A549 (cell line): ENCODE results near the gene DLX1. TPM values are rescaled to one million over a fixed set of nuclear protein-coding genes. Genes with fewer than 3 reads are reported as not detected.

Source experiments
- ATAC-seq, 2 experiments: fragments of 200-7000 bp in 1 of 2; fragments of >200 bp in 1 of 2; cut with Nextera tagmentation in 1 of 2; cut with Tn5 transposase in 1 of 2; 3 replicates each; pipeline versions ENCODE4 v1.8.0 to v1.9.1; 2018 to 2020; ENCODE audit warnings: mild to moderate bottlenecking in 1 of 2, moderate library complexity in 1 of 2
- CTCF ChIA-PET: fragments of 300-600 bp; sonication (Branson Sonifier 250); formaldehyde crosslinking; extraction: SDS; loops from one replicate; lab custom pipeline; 2021; ENCODE audit warnings: antibody characterized with exemption, inconsistent platforms; lab: Yijun Ruan, JAX
- POLR2A ChIA-PET: fragments of 350-600 bp; formaldehyde crosslinking; extraction: SDS; loops from one replicate; lab custom pipeline; 2021; ENCODE audit warnings: antibody characterized with exemption, inconsistent platforms; lab: Yijun Ruan, JAX
- DNase-seq, 2 experiments: peaks; one replicate each; pipeline versions ENCODE4 v3.0.0 to v3.0.0-alpha.2; 2011 to 2016; ENCODE audit warnings: low read depth in 1 of 2, low spot score in 1 of 2
- FAIRE-seq: peaks from 2 replicates; lab custom pipeline; 2011; peaks lifted over from hg19 to GRCh38; lab: Jason Lieb, UNC
- H3K27ac ChIP-seq, 2 experiments: fragments of >200 bp; sonication (Bioruptor Twin); formaldehyde crosslinking; 3 replicates each; pipeline ENCODE4 v1.5.1; 2016 to 2017
- H3K4me1 ChIP-seq: fragments of >200 bp; sonication (Bioruptor Twin); formaldehyde crosslinking; 3 replicates; pipeline ENCODE4 v1.6.1; 2016
- H3K4me2 ChIP-seq: fragments of >200 bp; sonication (Bioruptor Twin); formaldehyde crosslinking; 3 replicates; pipeline ENCODE4 v1.6.1; 2016
- H3K4me3 ChIP-seq: fragments of >200 bp; sonication (Bioruptor Twin); formaldehyde crosslinking; 3 replicates; pipeline ENCODE4 v1.5.1; 2016
- H3K9me3 ChIP-seq: fragments of >200 bp; sonication (Bioruptor Twin); formaldehyde crosslinking; 3 replicates; pipeline ENCODE4 v1.6.1; 2016
- BHLHE40 ChIP-seq: IDR thresholded peaks from 2 replicates; pipeline ENCODE4 v1.6.1; 2012; ENCODE audit warnings: low read depth, low read length, inconsistent platforms
- CBX8 ChIP-seq: fragments of 200-600 bp; sonication (generic); IDR thresholded peaks from 2 replicates; pipeline ENCODE4 v1.6.1; 2016
- CHD4 ChIP-seq: fragments of 200-600 bp; sonication (generic); IDR thresholded peaks from 2 replicates; pipeline ENCODE4 v1.6.1; 2016; ENCODE audit warnings: antibody characterized with exemption, mild to moderate bottlenecking, borderline replicate concordance
- E2F6 ChIP-seq: IDR thresholded peaks from 2 replicates; pipeline ENCODE4 v1.6.1; 2012; ENCODE audit warnings: low read depth, borderline replicate concordance
- EHF ChIP-seq: fragments of 250-450 bp; sonication (Bioruptor Pico); IDR thresholded peaks from 2 replicates; pipeline ENCODE4 v1.5.0; 2020; ENCODE audit warnings: mild to moderate bottlenecking
- ELK1 ChIP-seq: fragments of 150-350 bp; IDR thresholded peaks from 2 replicates; pipeline ENCODE4 v1.6.1; 2014; ENCODE audit warnings: low read depth, mild to moderate bottlenecking, low read length
- EP300 ChIP-seq, 2 experiments: fragments of >200 bp; sonication (Bioruptor Twin); formaldehyde crosslinking; IDR thresholded peaks; 2 replicates in 1 of 2; 3 replicates in 1 of 2; pipeline ENCODE4 v1.6.1; 2016 to 2017
- FOXS1 ChIP-seq: fragments of 250-450 bp; sonication (Bioruptor Pico); IDR thresholded peaks from 2 replicates; pipeline ENCODE4 v1.5.0; 2020; ENCODE audit warnings: mild to moderate bottlenecking, moderate library complexity
- GATA3 ChIP-seq: IDR thresholded peaks from 2 replicates; pipeline ENCODE4 v1.6.1; 2012; ENCODE audit warnings: borderline replicate concordance
- HOXB13 ChIP-seq: fragments of 250-450 bp; sonication (Bioruptor Pico); IDR thresholded peaks from 2 replicates; pipeline ENCODE4 v1.5.0; 2020; ENCODE audit warnings: low read depth, mild to moderate bottlenecking, moderate library complexity
- JUNB ChIP-seq: fragments of >200 bp; sonication (Bioruptor Twin); formaldehyde crosslinking; IDR thresholded peaks from 2 replicates; pipeline ENCODE4 v1.6.1; 2016
- KDM1A ChIP-seq: fragments of 200-600 bp; sonication (generic); IDR thresholded peaks from 2 replicates; pipeline ENCODE4 v1.6.1; 2016; ENCODE audit warnings: low read depth, mild to moderate bottlenecking
- KDM5A ChIP-seq: fragments of 200-600 bp; sonication (generic); IDR thresholded peaks from 2 replicates; pipeline ENCODE4 v1.6.1; 2016; ENCODE audit warnings: antibody characterized with exemption, mild to moderate bottlenecking
- MAX ChIP-seq: IDR thresholded peaks from 2 replicates; pipeline ENCODE4 v1.6.1; 2012
- MAZ ChIP-seq: fragments of 150-350 bp; IDR thresholded peaks from 2 replicates; pipeline ENCODE4 v1.6.1; 2014; ENCODE audit warnings: antibody characterized with exemption, low read depth, low read length, borderline replicate concordance
- MYC ChIP-seq: IDR thresholded peaks from 2 replicates; pipeline ENCODE4 v1.6.1; 2012; ENCODE audit warnings: mild to moderate bottlenecking, inconsistent platforms, low read length, improper control_type of control experiment, borderline replicate concordance
- NPAS2 ChIP-seq: fragments of 250-450 bp; sonication (Bioruptor Pico); IDR thresholded peaks from 2 replicates; pipeline ENCODE4 v1.8.0; 2022; ENCODE audit warnings: mild to moderate bottlenecking, moderate library complexity, borderline replicate concordance
- NR3C1 ChIP-seq: fragments of >200 bp; sonication (Bioruptor Twin); formaldehyde crosslinking; IDR thresholded peaks from 3 replicates; pipeline ENCODE4 v1.6.1; 2017
- POLR2A ChIP-seq: IDR thresholded peaks from 2 replicates; pipeline ENCODE4 v1.6.1; 2012; ENCODE audit warnings: mild to moderate bottlenecking, low read length
- RARB ChIP-seq: fragments of 250-450 bp; sonication (Bioruptor Pico); IDR thresholded peaks from 2 replicates; pipeline ENCODE4 v1.8.0; 2021; ENCODE audit warnings: mild to moderate bottlenecking, moderate library complexity
- RCOR1 ChIP-seq: fragments of 150-350 bp; IDR thresholded peaks from 2 replicates; pipeline ENCODE4 v1.6.1; 2014; ENCODE audit warnings: antibody characterized with exemption, low read length, low read depth
- REST ChIP-seq: fragments of 200-600 bp; sonication (generic); IDR thresholded peaks from 2 replicates; pipeline ENCODE4 v1.6.1; 2016; ENCODE audit warnings: antibody characterized with exemption, mild to moderate bottlenecking, moderate library complexity
- TFCP2L1 ChIP-seq: fragments of 250-450 bp; sonication (Bioruptor Pico); IDR thresholded peaks from 2 replicates; pipeline ENCODE4 v1.5.0; 2021; ENCODE audit warnings: mild to moderate bottlenecking
- WGBS: methylation state at CpG from one replicate; pipeline ENCODE4 v1.1.6; 2017; ENCODE audit errors: missing lambda C conversion rate; 5-methylcytosine and 5-hydroxymethylcytosine counted together
- polyA plus RNA-seq, 4 experiments: library from polyadenylated mRNA; depleted of rRNA in 3 of 4; stranded (reverse); fragments of >200 nt; fragmentation: RNase III in 1 of 4; extraction: RNeasy Plus Mini Kit Qiagen cat#74134 plus additional on column Dnase treatment in 1 of 4; gene quantifications; 2 replicates in 3 of 4; 3 replicates in 1 of 4; pipeline ENCODE4 v1.2.3, GENCODE V29; 2011 to 2017

DLX1 gene
- polyA plus RNA-seq, 2 of the 4 experiments (the other 2 are of a cell fraction) = 1.1 to 2.5 TPM

- no peak for TF ChIP-seq NR3C1
- TF ChIP-seq E2F6 = no peak
- no peak for TF ChIP-seq EHF (CRISPR knock-in tag)
- no peak for TF ChIP-seq KDM5A
- no peak for TF ChIP-seq BHLHE40
- TF ChIP-seq ELK1 = no peak
- no peak for TF ChIP-seq MAZ
- no peak for TF ChIP-seq JUNB
- TF ChIP-seq FOXS1 (CRISPR knock-in tag) = no peak
- TF ChIP-seq MAX = peak; percentile 55
- TF ChIP-seq RCOR1 = no peak
- TF ChIP-seq EP300 (IDR thresholded peaks at IDR 0.05) = no peak
- no peak for TF ChIP-seq CHD4
- 0 out of 2 replicates have a peak, but pooled peaks have one; percentile 11 for TF ChIP-seq POLR2A
- TF ChIP-seq KDM1A = no peak
- no peak for TF ChIP-seq RARB (CRISPR knock-in tag)
- no peak for TF ChIP-seq NPAS2
- no peak for TF ChIP-seq TFCP2L1 (CRISPR knock-in tag)
These were observed at the start of gene DLX1 (continued) for GRCh38 chr2:172085460-172086159.

- ChIA-PET CTCF (interaction anchor here (0.8 to 1.4 kb wide), 6 partner anchors 11 to 75 kb away, joined by 3 to 4 read pairs (median 3); partner anchors contain the start of gene DLX1), POLR2A (interaction anchor here (0.6 kb wide), 1 partner anchor 89 kb away, joined by 5 read pairs; no protein-coding TSS in a partner anchor)
- WGBS = 83% methylated on average over 3 of the region's 3 CpGs
- Histone ChIP-seq H3K4me2 (peak overlapping the region; percentile 14; the same call in 1 of the 3 replicates), H3K4me1 (peaks cover 10% of the 10 kb centered on the region; the same call in 2 of the 3 replicates), H3K27ac (no peak overlapping the region), H3K4me3 (no peak overlapping the region), H3K9me3 (no peaks in the 10 kb centered on the region)
- ATAC-seq (no peak), FAIRE-seq (no peak), DNase-seq (no peak)
- TF ChIP-seq HOXB13 (no peak), CBX8 (no peak), MYC (no peak), REST (no peak), EP300 (IDR thresholded peaks at IDR 0.05) (no peak), GATA3 (no peak)
These were observed 47.2 kb upstream of the DLX1 start for GRCh38 chr2:172038121-172038520.
